ENCODE measurements around the gene RSAD1.

Gene RSAD1

GRCh38 chr17:50464121-50464520 lies 14.5 kb upstream of the RSAD1 start:
- no peak for DNase-seq (ENCODE audit: low read depth)
- no peak for TF ChIP-seq CTCF (IDR thresholded peaks at IDR 0.05; ENCODE audit: low read length, missing control alignments)
- H3K4me3 ChIP-seq (replicated peaks; ENCODE audit: low read depth, low read length), result no peak overlapping the region

- TF ChIP-seq CTCF (IDR thresholded peaks at IDR 0.05; ENCODE audit: low read length, missing control alignments), result no peak
- no peak for DNase-seq (ENCODE audit: low read depth)
- no peak overlapping the region for H3K4me3 ChIP-seq (replicated peaks; ENCODE audit: low read depth, low read length)
These were observed 13.9 kb upstream of the RSAD1 start for GRCh38 chr17:50464736-50465135.

- no peak for DNase-seq (ENCODE audit: low read depth)
- no peak overlapping the region for H3K4me3 ChIP-seq (replicated peaks; ENCODE audit: low read depth, low read length)
- TF ChIP-seq CTCF (IDR thresholded peaks at IDR 0.05; ENCODE audit: low read length, missing control alignments), result no peak
These were observed 13.5 kb upstream of the RSAD1 start for GRCh38 chr17:50465171-50465570.

- DNase-seq (ENCODE audit: low read depth), result no peak
- no peak overlapping the region for H3K4me3 ChIP-seq (replicated peaks; ENCODE audit: low read depth, low read length)
- TF ChIP-seq CTCF (IDR thresholded peaks at IDR 0.05; ENCODE audit: low read length, missing control alignments), result no peak
These were observed 13.0 kb upstream of the RSAD1 start for GRCh38 chr17:50465635-50466034.

- no peak overlapping the region for H3K4me3 ChIP-seq (replicated peaks; ENCODE audit: low read depth, low read length)
- DNase-seq (ENCODE audit: low read depth), result no peak
- TF ChIP-seq CTCF (IDR thresholded peaks at IDR 0.05; ENCODE audit: low read length, missing control alignments), result no peak
These were observed 12.1 kb upstream of the RSAD1 start for GRCh38 chr17:50466371-50467113.

GRCh38 chr17:50467114-50467854 lies 11.4 kb upstream of the RSAD1 start:
- no peak overlapping the region for H3K4me3 ChIP-seq (replicated peaks; ENCODE audit: low read depth, low read length)
- no peak for DNase-seq (ENCODE audit: low read depth)
- no peak for TF ChIP-seq CTCF (IDR thresholded peaks at IDR 0.05; ENCODE audit: low read length, missing control alignments)
